ENCODE data around the gene SERPINF2. TPM values are rescaled to one million over a fixed set of nuclear protein-coding genes. Genes with fewer than 3 reads are reported as not detected.
A peak's percentile ranks its signal among the peaks of the same experiment; 100 is the strongest.

The SERPINF2 gene
- total and polyA plus RNA-seq, 3 donors from 2014 or later = 15.3 to 41.9 (median 31.7) TPM

- Histone ChIP-seq H3K4me3 (no peak overlapping the region), H3K27ac (peak overlapping the region; percentile 84 to 89), H3K27me3 (no peaks in the 10 kb centered on the region), H3K4me1 (peaks cover 57% of the 10 kb centered on the region), H3K9me3 (no peaks in the 10 kb centered on the region), H3K36me3 (ENCODE audit: low read depth, missing control alignments) (no peaks in the 10 kb centered on the region)
- no peak for DNase-seq
- intact Hi-C loops (cut with DNase I; ENCODE audit: low total_unique reads) = no loop called here
- TF ChIP-seq POLR2A (IDR thresholded peaks at IDR 0.05) (no peak), CTCF (IDR thresholded peaks at IDR 0.05) (no peak)
- 63 to 66% methylated on average over 22 to 29 of the region's 29 CpGs for WGBS, 2 donors
Measured at GRCh38 chr17:1744551-1745512, 2.2 kb downstream of the SERPINF2 start.

- intact Hi-C loops (cut with DNase I; ENCODE audit: low total_unique reads) = no loop called here
- no peaks in the 10 kb centered on the region for H3K27me3 ChIP-seq
- H3K4me1 ChIP-seq = peaks cover 57% of the 10 kb centered on the region
- peak overlapping the region; percentile 84 to 89 for H3K27ac ChIP-seq
- WGBS, 2 donors = 95 to 97% methylated on average over 8 to 12 of the region's 12 CpGs
- no peaks in the 10 kb centered on the region for H3K9me3 ChIP-seq
- no peak overlapping the region for H3K4me3 ChIP-seq
- no peak for TF ChIP-seq POLR2A (IDR thresholded peaks at IDR 0.05)
- no peaks in the 10 kb centered on the region for H3K36me3 ChIP-seq (ENCODE audit: low read depth, missing control alignments)
- no peak for DNase-seq
Measured at GRCh38 chr17:1745513-1746020, 2.9 kb downstream of the SERPINF2 start.

GRCh38 chr17:1746975-1747543, 4.4 kb downstream of the SERPINF2 start:
- Histone ChIP-seq H3K4me1 (peaks cover 56% of the 10 kb centered on the region), H3K36me3 (ENCODE audit: low read depth, missing control alignments) (no peaks in the 10 kb centered on the region), H3K27me3 (no peaks in the 10 kb centered on the region), H3K4me3 (no peak overlapping the region), H3K27ac (peak overlapping the region; percentile 86 to 89), H3K9me3 (no peaks in the 10 kb centered on the region)
- peak; percentile 91 for DNase-seq
- 60 to 72% methylated on average over 21 to 22 of the region's 22 CpGs for WGBS, 2 donors
- intact Hi-C loops (cut with DNase I; ENCODE audit: low total_unique reads) = no loop called here
- TF ChIP-seq POLR2A (IDR thresholded peaks at IDR 0.05) = no peak
- peak in 1 of 3 experiments; percentile 21 for TF ChIP-seq CTCF (IDR thresholded peaks at IDR 0.05)

- WGBS, 2 donors = 88 to 91% methylated on average over 9 of the region's 9 CpGs
Measured at GRCh38 chr17:1750628-1751027, 8.0 kb downstream of the SERPINF2 start.

More at GRCh38 chr17:1750628-1751027, 8.0 kb downstream of the SERPINF2 start:
- Histone ChIP-seq H3K27me3 (no peaks in the 10 kb centered on the region), H3K9me3 (no peaks in the 10 kb centered on the region), H3K27ac (no peak overlapping the region), H3K36me3 (ENCODE audit: low read depth, missing control alignments) (no peaks in the 10 kb centered on the region), H3K4me3 (no peak overlapping the region), H3K4me1 (peaks cover 44% of the 10 kb centered on the region)
- no peak for DNase-seq
- no peak for TF ChIP-seq CTCF (IDR thresholded peaks at IDR 0.05)
- TF ChIP-seq POLR2A (IDR thresholded peaks at IDR 0.05) = no peak
- intact Hi-C loops (cut with DNase I; ENCODE audit: low total_unique reads) = no loop called here
